GM11168 (cell line): ENCODE measurements around the gene ALPK3.

Experiments
- in situ Hi-C: fragments of 300-500 bp; cut with MboI; formaldehyde crosslinking; loops from one replicate; pipeline ENCODE4 v1.12.0; 2022; ENCODE audit warnings: low sequenced_read_pairs; ENCODE audit not compliant: unreplicated experiment

The ALPK3 gene

DNA sequence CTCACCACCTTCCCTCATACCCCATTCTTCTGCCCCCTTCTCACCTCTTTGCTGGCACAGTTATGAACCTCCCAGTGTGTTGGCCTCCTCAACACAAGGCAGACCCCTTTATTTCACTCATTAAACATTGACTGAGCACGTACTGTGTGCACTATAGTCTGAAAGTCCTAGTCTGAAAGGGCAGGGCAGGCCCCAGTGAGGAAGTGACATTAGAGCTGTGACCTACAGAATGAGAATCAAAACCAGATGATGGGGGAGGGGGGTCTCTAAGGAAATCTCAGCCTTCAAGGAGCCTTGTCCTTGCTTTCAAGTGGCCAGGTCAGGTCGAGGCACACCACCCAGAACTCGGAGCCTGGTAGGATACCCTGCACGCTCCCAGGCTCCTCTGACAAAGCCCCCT is 70.8 kb downstream of the ALPK3 start:
- in situ Hi-C loops = no loop called here

DNA sequence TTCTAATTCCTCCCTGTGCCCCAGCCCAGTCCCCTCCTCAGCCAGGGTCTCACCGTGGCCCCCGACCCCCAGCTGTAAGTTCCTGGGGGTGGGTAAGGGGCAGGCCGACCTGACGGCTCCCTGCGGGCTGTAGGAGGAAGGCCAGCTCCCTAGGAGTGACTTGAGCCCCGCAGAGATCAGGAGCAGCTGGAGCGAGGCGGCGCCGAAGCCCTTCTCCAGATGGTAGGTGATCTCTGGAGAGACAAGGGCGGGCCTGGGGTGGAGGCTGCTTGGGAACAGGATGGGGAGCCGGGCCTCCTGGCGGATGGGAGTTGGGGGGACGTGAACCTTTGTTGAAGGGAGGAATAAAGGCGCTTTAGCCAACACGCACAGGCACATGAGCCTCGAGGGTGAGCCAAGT is 71.5 kb downstream of the ALPK3 start:
- in situ Hi-C loops = no loop called here

DNA sequence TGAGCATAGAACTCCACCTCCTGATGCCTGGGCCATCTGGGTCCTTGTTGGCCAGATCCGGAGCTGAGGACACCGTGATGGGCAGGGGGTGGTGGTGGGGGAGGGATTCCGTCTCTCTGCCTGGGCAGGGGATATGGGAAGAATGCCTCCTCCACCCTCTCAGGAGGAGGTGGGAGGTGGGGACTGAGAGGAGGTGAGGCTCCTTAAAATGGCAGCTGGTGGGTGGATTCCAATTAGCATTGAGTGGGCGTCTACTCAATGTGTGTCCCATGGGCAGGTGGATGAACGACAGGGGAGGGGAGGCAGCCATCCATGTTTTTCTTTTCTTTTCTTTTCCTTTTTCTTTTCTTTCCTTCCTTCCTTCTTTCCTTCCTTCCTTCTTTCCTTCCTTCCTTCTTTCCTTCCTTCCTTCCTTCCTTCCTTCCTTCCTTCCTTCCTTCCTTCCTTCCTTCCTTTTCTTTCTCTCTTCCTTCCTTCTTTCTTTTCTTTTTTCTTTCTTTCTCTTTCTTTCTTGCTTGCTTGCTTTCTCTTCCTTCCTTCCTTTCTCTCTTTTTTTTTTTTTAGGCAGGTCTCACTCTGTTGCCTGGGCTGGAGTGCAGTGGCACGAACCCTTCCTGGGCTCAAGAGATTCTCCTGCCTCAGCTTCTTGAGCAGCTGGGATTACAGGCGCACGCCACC is 72.3 kb downstream of the ALPK3 start:
- in situ Hi-C loops = no loop called here

DNA sequence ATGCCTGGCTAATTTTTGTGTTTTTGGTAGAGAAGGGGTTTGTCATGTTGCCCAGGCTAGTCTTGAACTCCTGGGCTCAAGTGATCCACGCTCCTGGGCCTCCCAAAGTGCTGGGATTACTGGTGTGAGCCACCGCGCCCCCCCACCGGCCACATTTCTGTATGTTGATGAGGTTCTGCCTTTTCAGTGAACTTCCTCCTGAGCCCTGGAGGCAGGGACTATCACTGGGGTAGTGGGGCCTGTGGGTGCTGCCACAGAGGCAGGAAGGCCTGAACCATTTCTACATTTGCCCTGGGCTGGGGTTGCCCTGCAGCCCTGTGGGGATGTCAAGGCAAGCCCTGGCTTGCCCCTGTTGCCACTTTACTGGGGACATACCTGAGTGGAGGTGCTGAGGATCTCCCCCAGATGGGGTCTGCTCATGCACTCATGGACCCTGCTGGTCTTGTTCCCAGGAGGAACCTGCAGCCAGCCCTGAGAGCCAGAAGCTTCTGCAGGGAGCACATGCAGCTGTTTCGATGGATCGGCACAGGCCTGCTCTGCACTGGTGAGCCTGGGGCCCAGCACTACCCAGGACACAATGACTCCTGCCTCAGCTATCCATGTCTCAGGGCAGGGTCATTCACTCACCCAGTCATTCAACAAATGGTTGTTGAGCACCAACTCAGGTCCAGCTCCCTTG is 73.0 kb downstream of the ALPK3 start:
- in situ Hi-C loops = no loop called here

DNA sequence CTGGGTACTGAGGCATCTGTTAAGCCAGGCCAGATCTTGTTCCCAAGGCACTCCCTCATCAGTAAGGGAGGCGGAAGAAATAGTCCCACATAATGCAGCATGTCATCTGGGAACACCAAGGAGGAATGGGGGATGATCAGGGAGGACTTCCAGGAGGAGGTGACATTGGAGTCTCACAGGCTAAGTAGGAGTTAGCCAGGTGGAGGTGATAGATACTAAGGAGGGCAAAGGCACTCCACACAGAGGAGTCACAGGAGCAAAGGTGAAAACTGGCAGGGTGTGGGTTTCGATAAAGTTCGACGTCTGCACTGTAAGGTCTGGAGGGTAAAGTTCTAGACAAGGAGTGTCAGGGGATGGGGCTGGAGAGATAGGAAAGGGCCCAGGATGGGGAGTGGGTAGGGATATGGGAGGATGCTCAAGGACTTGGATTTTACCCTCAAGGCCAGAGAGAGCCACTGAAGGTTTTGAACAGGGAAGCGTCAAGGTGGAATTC is 73.6 kb downstream of the ALPK3 start:
- in situ Hi-C loops = no loop called here

DNA sequence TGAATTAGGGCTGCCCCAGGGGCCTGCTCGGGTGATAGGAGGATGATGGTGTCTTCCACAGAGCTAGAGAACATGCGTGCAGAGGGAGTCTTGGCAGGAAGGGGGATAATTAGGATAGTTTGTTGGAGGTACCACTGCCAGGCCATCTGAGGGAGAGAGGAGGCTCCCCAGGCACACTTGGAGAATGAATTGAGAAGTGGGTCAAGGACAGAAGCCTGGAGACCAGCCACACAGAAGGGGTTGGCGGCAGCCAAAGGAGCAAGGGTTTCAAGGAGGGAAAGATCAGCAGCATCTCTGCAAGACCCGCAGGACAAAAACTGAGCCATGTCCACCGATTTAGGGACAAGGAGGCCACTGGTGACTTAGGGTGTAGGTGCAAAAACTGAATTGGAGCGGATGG is 74.2 kb downstream of the ALPK3 start:
- in situ Hi-C loops = no loop called here

DNA sequence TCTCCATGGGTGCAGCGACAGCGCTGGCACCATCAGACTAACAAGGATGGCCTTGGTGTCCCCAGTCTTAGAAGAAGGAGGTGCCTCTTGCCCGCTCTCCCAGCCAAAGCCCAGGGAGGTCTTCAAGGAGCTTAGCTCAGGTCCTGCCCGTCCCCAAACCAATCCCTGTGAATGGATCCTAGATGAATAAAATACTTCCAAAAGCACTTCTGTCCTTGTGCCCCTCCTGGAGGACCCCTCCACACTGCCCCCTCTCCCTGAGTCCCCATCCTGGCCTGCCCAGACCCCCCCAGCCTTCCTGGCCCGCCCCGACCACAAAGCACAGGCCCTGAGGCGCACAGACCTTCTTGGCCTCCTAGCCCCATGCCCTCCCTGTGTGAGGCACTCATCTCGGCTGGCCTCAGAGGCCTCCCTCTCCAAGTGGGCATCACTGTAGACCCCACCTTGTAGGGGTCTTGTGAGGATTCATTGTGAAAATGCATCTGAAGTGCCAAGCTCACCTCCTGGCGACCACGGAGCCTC is 75.7 kb downstream of the ALPK3 start:
- in situ Hi-C loops = no loop called here

DNA sequence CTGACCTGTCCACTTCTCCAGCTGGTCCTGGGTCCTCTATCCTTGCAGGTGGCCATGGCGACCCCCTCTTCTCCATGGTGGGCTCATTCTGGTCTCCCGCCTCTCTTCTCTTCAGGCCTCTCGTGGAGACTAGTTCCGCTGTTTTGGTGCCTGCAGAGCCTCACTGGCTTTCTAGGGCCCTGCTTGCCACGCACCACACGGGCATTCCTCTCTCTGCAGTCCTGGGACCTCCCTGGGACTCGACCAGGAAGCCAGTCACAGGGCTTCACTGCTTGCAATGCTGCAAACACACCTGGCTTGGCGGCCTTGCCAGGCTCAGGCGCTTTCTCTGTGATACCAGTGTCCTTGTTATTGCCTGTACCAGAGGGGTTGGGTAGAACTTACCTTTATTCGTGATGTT is 76.5 kb downstream of the ALPK3 start:
- in situ Hi-C loops = no loop called here

DNA sequence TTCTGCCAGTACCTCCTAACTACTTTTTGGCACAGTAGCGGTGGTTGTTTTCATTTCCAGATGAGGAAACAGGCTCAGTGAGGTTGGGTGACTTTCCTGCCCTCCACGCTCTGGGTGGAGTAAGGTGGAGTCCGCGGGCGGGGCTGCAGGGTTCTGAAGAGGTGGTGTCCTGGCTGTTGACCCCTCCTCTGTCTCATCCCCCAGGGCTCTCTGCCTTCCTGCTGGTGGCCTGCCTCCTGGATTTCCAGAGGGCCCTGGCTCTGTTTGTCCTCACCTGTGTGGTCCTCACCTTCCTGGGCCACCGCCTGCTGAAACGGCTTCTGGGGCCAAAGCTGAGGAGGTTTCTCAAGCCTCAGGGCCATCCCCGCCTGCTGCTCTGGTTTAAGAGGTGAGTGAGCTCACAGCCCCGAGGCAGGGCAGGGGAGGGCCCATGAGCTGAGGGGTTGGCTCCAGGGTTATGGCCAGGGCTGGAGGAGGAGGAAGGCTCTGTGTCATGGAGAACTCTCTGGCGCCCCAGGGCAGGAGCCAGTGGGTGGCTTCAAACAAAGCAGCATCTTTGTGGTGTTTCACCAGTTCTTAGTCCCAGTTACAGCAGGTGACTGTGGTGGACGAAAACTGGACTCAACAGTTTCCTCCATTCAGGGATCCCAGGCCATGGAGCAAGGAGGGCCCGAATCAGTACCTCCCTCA is 77.7 kb downstream of the ALPK3 start:
- in situ Hi-C loops = no loop called here

DNA sequence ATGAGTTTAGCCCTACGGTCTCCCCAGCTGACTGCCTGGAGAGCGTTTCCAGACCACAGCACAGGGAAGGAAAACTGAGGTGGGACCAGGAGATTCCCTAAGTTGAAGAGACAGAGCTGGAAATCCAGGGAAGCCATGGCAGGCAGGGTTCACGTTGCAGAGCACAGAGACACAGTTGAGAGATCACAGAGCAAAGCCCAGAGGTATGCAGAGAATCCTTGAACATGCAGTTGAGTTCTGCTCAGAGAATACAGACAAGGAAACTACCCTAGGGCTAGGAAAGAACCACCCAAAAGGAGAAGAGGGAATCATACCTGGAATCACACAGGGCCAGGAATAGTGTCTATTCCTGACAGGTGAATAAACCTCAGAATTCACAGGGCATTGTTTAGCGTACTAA is 81.6 kb downstream of the ALPK3 start:
- in situ Hi-C loops = no loop called here

DNA sequence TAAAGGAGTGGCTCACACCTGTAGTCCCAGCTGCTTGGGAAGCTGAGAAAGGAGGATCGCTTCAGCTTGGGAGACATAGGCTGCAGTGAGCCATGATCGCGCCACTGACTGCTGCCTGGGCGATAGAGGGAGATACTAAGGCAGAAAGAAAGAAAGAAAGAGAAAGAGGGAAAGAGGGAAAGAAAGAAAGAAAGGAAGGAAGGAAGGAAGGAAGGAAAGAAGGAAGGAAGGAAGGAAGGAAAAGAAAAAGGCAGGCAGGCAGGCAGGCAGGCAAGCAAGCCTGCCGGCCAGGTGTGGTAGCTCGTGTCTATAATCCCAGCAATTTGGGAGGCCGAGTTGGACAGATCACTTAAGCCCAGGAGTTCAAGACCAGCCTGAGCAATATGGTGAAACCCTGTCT is 82.6 kb downstream of the ALPK3 start:
- in situ Hi-C loops = no loop called here

DNA sequence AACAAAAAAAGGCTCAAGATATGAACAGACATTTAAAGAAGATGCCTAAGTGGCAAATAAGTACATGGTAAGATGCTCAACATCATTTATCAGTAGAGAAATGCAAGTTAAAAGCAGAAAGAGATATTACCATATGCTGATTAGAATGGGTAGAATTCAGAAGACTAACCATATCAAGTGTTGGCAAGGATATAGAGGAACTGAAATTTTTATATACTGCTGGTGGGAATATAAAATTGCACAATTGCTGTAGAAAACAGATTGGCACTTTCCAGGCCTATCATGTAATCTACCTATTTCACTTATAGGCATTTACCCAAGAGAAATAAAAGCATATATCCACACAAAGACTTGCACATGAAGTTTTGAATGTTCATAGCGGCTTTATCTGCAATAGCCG is 84.4 kb downstream of the ALPK3 start:
- in situ Hi-C loops = no loop called here

DNA sequence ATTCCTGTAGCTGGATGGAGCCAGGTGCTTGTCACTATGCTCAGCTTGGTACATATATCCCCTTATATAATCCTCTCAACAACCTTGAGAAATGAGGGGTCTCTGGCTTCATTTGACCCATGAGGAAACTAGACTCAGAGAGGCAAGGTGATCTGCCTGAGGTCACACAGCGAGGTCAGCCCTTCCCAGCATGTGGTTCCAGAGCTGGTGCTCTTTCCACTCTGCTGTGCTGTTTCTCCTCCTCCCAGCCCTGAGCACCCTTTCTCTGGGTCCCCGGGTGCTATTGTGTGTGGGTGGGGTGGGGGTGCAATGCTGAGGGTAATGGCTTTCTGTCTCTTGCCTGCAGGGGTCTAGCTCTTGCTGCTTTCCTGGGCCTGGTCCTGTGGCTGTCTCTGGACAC is 86.6 kb downstream of the ALPK3 start:
- in situ Hi-C loops = no loop called here

DNA sequence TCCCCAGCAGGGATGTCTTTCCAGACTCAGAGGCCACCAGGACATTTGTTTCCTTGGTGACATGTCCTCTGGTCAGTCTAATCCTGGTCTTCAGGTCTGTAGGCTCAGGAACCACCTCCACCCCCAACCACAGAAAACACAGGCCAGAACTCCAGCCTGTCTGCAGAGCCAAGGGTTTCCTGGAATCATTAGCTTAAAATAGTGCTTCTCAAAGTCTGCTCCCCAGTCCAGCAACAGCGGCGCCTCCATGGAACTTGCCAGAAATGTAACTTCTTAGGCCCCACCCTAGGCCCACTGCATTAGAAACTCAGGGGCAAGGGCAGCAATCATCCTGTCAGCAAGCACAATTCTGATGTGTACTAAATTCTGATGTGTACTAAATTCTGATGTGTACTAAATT is 87.3 kb downstream of the ALPK3 start:
- in situ Hi-C loops = no loop called here

DNA sequence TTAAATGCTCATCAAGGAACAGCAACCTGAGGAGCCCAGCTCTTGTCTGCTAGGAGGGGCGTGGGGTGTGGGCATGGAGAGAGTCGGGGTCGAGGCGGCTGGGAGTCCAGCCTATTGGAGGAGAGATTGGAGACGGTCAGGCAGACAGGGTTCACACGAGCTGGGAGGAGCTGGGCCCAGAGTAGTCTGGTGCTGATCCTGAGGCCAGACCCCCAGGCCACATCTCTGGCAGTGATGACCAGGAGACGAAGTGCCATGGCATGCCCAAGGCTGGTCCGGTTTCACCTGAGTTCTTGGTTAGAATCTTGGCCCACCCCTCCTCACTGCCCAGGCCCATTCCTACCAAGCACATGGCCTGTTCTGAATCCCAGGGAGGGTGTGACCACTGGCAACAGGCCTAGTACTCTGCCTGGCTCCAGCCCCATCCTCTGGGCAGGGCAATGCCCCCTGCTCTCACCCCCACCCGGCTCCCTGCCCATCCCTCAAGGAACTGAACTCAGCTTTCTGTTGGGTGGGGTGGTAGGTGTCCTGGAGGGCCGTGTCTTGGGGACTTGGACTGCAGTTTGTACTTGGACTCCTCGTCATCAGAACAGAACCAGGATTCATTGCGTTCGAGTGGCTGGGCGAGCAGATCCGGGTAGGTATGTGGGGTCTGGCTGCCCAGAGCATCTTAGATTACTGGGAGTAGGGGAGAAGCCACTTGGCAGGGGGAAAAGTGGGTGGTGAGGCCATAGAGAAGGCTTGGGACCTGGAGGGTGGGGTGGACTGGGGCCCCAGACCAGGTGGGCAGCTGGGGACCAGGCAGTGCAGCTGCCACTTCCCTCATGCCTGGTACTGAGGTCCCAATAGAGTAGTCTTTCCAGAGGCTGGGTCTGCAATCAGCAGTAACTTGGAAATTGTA is 88.1 kb downstream of the ALPK3 start:
- in situ Hi-C loops = no loop called here

DNA sequence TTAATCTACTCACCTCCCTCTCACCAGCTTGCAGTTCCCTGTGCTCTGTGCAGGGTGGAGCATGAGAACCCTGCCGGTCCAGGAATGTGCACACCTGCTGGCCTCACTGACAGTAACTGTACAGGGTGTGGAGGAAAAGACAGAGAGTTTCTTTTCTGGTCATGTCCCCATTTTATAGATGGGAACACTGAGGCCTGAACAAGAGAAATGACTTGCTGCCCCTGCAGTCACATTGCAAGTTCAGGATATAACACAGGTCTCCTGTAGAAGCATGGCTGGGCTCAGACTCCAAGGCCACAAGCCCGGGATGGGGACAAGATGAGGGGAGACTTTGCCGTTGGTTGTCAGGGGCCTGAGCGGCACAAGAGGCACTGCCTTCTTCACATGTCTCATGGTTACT is 90.6 kb downstream of the ALPK3 start:
- in situ Hi-C loops = no loop called here

DNA sequence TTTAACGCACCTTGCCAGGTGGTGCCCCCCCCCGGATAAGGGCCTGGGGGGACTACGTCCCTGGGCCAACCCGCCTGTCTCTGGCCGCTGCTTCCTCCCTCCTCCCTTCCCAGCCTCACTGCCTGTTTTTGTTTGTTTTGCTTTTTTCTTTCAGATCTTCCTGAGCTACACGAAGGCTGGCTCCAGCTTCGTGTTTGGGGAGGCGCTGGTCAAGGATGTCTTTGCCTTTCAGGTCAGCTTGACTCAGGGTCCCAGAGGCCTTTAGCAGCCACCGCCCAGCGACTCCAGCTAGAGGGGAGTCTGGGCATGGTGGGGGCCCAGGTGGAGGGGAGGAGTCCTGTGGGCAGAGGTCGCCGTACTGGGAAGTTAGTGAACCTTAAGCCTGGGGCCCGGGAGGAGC is 91.4 kb downstream of the ALPK3 start:
- in situ Hi-C loops = no loop called here

DNA sequence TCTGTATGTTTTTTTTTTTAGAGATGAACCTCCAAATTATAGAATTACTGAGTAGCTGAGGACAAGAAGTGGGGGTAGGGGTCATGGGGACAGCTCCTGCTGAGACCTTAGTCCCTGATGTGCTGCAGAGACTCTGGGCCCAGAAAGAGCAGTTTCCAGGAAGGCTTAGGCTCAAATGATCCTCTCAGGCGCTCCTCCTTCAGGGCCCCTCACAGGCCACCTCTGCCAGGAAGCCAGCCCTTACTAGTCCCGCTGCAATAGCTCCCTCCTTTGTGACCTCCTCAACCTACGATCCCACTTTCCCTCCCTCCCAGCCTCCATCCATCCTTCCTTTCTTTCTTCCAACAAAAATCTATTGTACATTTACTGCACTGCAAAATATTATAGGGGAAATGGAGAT is 91.9 kb downstream of the ALPK3 start:
- in situ Hi-C loops = no loop called here

DNA sequence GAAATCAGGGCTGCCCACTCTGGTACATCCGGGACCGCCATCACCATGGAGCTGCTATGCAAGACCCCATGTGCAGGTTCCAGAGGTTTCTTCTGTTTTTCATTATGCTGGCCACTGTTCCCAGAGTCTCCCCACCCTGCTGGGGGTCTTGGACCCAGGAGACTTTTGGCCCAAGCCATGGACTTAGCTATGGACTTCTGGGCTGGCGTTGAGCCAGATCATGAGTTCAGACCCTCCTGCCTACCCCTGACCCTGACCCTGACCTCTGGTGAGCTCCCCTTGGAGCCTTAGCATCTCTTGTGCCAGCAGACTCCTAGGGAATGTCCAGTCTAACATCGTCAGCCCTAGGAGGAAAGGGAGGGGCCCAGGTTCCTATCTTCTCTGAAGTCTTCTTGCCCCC is 92.6 kb downstream of the ALPK3 start:
- in situ Hi-C loops = no loop called here

DNA sequence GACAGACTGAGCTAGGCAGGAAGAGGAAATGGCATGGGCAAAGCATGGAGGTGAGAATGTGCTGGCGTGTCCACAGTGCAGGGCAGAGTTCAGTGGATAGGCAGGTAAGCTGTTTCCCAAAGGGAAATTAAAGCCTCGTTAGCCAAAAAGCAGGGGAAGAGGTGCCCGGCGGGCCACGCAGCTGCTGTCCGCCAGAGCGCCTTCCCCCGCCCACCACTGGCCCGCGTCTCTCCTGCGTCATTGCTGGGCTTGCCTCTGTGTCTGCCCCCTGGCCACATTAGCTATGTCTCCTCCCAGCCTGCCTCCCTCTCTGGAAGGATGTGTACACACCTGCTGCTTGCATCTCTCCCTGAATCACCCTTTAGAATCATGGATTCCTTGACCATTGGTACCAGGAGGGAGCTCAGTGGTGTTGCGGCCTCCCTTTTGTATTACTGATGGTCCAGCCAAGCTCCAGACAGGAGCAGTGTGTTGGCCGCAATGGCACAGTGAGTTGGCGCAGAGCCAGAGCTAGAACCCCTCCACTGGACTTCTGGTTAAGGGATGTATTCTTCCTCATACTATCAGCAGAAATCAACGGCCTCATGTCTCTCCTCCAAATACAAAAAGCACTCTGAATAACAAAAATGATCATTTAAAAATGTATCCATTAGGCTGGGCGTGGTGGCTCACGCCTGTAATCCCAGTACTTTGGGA is 93.9 kb downstream of the ALPK3 start:
- in situ Hi-C loops = no loop called here
